Activated naive CD4-positive, alpha-beta T cell treated with anti-CD3 and anti-CD28 coated beads, Interleukin-2, amount 10 ng/mL, durations not matched to agents 5 hours and 36 hours (primary cell): Measurements from ENCODE around the gene SAMD15. TPM values are rescaled to one million over a fixed set of nuclear protein-coding genes. Genes with fewer than 3 reads are reported as not detected.

Experiments
- total RNA-seq, 2 experiments: library from RNA; stranded (reverse); gene quantifications; one replicate each; pipeline ENCODE4 v1.2.3, GENCODE V29; 2021

The SAMD15 gene
- under 1 TPM; 0.23 to 0.26 TPM for total RNA-seq

DNA sequence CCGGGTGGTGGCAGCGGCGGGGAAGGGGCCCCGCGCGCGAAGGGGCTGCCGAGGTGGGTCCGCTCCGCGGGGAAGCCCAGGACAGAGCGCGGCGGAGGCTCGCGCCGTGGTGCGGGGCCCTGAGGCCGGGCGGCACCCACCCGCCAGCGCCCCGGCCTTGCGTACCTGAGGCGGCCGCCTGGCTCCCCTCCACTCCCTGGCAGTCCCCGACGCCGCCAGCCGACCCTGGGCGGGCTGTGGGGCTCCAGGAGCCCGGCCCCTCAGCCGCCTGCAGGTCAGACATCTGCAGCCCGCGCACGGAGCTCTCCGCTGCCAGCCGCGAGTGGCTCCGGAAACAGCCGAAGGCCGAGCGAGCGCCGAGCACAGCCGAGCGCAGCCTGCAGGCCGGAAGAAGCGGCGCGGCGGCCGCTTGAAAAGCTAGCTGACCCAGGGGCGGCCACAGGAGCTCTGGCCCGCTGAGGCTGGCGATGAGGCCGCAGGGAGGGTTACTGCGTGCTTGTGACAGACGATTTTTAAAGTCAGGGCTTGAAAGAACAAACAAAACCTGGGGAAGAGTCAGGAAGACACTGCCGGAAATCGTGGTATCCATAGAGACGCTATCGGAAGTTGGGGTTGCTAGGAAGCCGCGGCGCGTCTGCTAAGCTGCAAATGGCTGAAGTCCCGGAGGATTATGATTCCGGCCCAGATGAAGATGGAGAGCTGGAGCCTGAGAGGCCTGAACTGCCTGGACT, at the start of gene SAMD15, which contains the start of gene TMED8:
TSS of gene SAMD15 (plus strand) at position 609 of the 731 bp plus-strand sequence. CDS start at position 649, 40 bp downstream.
TSS of gene TMED8 (minus strand) at position 324 of the 731 bp plus-strand sequence. CDS start at position 283, 41 bp downstream.

DNA sequence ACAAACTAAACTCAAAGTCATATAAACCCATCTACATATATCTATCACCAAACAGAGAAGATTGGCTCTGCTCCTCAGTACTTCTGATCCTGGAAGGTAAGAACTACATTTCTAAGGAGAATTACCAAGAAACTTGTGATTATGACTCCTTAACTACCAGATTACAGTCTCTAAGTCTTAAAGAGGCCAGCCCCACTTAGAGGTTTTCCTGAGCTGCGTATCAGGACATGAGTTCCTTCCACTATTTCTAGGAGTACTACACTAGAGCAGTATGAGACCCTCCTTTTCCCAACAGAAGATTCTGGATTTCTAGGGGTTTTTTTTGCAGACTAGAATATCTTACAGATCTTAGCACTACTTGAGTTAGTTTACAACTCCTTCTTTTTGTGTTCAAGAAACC, 46.2 kb downstream of the SAMD15 start, which contains the start of gene NOXRED1:
TSS of gene NOXRED1 (minus strand) at position 101 of the 400 bp plus-strand sequence. CDS start 634 bp downstream, outside the sequence.

Other genes with a start within 250 kb of the SAMD15 start
- not detected for gene ZDHHC22, start 235.6 kb upstream of the SAMD15 start, total RNA-seq
- under 1 TPM; 0.10 to 0.17 TPM for gene TMEM63C, start 195.6 kb upstream of the SAMD15 start, total RNA-seq
- not detected for gene NGB, start 106.2 kb upstream of the SAMD15 start, total RNA-seq
- gene POMT2, start 56.5 kb upstream of the SAMD15 start, total RNA-seq, result 10 to 100 TPM in 1 of 2 experiments, 1 to 10 TPM in 1; 9.1 to 13.1 TPM
- 10 to 100 TPM; 15.2 to 19.7 TPM for gene GSTZ1, start 56.3 kb upstream of the SAMD15 start, total RNA-seq
- 10 to 100 TPM; 11.7 to 12.2 TPM for gene TMED8, start 285 bp upstream of the SAMD15 start, total RNA-seq
- gene NOXRED1, start 46.1 kb downstream of the SAMD15 start, total RNA-seq, result under 1 TPM; 0.36 to 0.58 TPM
- 10 to 100 TPM; 16.5 to 16.9 TPM for gene VIPAS39, start 80.2 kb downstream of the SAMD15 start, total RNA-seq
- 100 to 1,000 TPM; 137 to 142 TPM for gene AHSA1, start 80.7 kb downstream of the SAMD15 start, total RNA-seq
- gene ISM2, start 121.4 kb downstream of the SAMD15 start, total RNA-seq, result under 1 TPM in 1 of 2 experiments, not detected in 1; 0.15 TPM
- 10 to 100 TPM; 45.9 to 46.6 TPM for gene SPTLC2, start 239.3 kb downstream of the SAMD15 start, total RNA-seq